Activated CD4-positive, alpha-beta T cell treated with anti-CD3 and anti-CD28 coated beads, Interleukin-2, Interleukin-6, amounts not matched to agents 100 ng/mL and 50 ng/mL, durations not matched to agents 16 hours and 8 hours (primary cell): ENCODE results near the gene SLC25A13.
A peak's percentile ranks its signal among the peaks of the same experiment; 100 is the strongest.
"Not testable (repeated sequence)": the region's sequence is repeated elsewhere in the genome, so short reads cannot be mapped to it uniquely, and the experiment has no call there.

ENCODE experiments used
- DNase-seq: peaks from one replicate; pipeline ENCODE4 v3.0.0-alpha.2; 2020

The SLC25A13 gene

GRCh38 chr7:96321658-96322372, at the start of gene SLC25A13:
TSS of gene SLC25A13 (minus strand) at chr7:96322098. CDS start at chr7:96321956, 142 bp downstream.
- DNase-seq = peak; percentile 83

GRCh38 chr7:96365916-96366315, 44.0 kb upstream of the SLC25A13 start:
- DNase-seq = not testable (repeated sequence)

DNA sequence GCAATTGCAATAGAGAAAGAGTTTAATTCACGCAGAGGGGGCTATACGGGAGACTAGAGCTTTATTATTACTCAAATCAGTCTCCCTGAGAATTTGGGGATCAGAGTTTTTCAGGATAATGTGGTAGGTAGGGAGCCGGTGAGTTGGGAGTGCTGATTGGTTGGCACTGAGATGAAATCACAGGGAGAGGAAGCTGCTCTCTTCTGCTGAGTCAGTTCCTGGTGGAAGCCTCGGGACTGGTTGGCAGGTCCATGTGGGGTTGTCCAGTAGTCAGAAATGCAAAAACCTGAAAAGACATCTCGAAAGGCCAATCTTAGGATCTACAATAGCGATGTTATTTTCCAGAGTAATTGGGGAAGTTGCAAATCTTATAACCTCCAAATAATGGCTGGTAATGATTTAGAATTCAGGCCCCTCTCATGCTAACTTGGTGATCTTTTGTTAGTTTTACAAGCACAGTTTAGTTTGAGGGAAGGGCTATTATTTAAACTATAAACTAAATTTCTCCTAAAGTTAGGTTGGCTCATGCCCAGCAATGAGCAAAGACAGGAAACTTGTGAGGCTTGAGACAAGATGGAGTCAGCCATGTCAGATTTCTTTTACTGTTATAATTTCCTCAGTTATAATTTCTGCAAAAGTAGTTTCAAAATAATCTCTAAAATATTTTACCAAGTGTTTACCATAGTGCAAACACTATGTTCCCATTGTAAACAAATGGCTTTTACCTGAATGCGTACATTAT, 39.4 kb upstream of the SLC25A13 start:
- no peak for DNase-seq

- no peak for DNase-seq
These were observed 38.0 kb upstream of the SLC25A13 start for GRCh38 chr7:96359876-96360275.

GRCh38 chr7:96358236-96358971, 36.5 kb upstream of the SLC25A13 start:
- DNase-seq = not testable (repeated sequence)

DNA sequence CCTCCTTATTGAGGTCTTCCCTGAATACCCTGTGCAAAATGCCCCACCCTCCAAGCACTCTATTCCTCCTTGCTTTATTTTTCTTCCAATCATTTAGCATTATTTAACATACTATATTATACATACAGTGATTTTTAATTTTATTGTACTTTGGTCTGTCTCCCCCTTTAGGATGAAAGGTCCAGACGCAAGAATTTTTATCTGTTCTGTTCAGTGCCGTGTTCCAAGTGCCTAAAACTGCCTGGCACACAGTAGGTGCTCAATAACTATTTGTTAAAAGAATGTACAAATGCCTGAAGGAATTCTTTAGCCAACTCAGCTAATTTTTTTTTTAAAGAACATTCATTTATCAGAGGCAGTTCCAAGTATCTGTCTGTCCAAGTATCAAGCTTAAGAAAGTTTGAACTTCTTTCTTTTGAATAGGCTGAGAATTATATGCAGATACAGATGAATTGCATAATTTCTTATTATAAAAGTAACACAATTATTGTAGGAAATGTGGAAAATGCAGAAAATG, 34.1 kb upstream of the SLC25A13 start:
- no peak for DNase-seq

DNA sequence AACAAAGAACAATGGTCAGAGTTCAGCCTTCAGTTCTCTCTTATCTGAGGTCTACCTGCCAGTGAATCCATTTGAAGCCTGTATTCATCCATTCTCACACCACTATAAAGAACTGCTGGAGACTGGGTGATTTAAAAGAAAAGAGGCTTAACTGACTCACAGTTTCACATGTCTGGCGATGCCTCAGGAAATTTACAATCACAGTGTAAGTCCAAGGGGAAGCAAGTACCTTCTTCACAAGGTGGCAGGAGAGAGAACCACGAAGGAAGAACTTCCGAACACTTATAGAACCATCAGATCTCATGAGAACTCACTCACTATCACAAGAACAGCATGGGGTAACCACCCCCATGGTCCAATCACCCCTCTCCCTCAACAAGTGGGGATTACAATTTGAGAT, 33.0 kb upstream of the SLC25A13 start:
- no peak for DNase-seq

DNA sequence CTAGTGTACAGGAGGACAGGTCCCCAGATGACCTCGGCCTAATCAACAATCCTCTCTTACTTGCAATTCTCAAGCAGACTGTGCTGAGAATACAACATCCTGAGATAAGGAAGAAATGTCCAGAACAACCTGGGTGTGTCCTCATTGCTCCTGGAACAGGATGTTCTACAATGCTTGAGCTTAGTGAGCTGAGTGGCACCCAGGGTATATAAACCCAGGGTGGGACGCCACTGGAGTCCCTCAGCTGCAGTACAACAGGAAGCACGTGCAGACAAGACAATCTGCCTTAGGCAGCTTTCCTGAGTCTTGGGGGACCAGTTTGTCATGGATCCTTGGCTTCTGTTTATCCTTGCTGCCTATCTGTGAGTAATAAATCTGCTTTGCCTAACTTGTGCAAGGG, 27.7 kb upstream of the SLC25A13 start:
- no peak for DNase-seq

GRCh38 chr7:96347471-96347870, 25.6 kb upstream of the SLC25A13 start:
- no peak for DNase-seq

GRCh38 chr7:96346293-96346953, 24.5 kb upstream of the SLC25A13 start:
- no peak for DNase-seq

GRCh38 chr7:96344236-96344635, 22.3 kb upstream of the SLC25A13 start:
- no peak for DNase-seq

DNA sequence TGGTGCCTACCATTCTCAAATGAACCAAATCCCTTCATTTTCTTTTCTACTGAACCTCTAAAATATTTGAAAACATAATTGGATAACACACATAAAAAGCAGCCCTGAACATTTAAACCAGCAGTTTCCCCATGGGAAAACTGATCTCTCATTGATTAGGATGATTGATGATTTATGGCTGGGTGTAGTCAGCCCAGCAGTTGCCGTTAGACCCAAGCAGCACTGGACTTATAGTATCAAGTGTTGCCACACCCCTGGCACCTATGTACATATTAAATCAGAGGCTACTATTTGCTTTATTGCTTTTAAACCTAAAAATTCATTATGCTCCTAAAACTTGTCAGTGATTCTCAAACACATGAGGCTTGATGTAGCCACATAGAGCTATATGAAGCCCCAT, 20.2 kb upstream of the SLC25A13 start:
- DNase-seq = no peak

GRCh38 chr7:96337519-96337918, 15.6 kb upstream of the SLC25A13 start:
- DNase-seq = no peak

DNA sequence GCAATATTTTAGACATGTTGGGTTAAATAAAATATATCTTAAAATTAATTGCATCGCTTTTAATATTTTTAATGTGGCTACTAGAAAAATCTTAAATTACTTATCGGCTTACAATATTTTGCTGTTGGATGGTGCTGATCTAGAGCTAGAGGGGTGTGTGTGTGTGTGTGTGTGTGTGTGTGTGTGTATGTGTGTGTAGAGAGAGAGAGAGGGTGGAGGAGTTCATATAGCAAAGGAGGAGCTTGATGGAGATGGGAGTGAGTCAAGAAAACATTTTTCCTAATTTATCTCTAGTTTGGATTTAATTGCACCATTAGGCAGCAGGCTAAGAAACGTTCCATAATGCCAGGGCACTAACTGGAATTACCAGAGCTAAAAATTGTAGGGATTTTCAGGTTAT, 10.4 kb upstream of the SLC25A13 start:
- no peak for DNase-seq

DNA sequence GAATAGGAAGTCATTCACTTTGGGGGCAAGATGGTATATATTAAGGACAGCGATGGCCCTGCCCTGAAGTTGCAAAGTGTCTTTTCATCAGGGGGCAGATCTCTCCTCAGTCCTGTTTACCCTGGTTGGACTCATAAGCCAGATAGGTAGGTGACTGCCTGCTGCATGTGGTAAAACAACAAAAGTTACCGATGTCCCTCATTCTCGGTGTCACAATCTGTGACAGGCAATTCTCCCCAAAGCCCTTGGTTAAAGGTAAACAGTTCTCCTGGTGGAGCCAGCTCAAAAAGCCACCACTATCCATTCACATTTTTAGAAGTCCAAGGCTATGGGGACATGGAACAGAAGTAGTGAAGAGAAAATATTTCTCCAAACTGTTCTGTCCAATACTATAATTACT, 9.9 kb upstream of the SLC25A13 start:
- DNase-seq = no peak

GRCh38 chr7:96331233-96331632, 9.3 kb upstream of the SLC25A13 start:
- DNase-seq = no peak

DNA sequence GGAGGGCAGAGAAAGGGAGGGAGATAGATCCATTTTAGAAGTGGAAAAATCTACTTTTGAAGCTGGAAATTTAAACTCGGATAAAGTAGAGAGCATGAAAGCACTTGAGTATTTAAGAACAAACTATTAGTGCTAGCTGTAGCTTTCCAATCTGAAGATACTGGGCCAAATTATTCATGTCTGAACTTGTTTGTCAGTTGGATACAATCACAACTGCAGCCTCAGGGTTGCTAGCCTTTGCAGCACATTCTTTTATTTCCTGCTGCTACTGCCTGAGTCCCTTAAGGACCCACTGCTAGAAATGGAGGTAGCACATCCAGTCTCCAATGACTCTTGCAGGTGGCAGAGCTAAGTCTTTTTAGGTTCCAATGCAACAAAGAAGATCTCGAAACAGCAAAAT, 8.3 kb upstream of the SLC25A13 start:
- no peak for DNase-seq

- DNase-seq = no peak
These were observed 7.3 kb upstream of the SLC25A13 start for GRCh38 chr7:96329241-96329640.

GRCh38 chr7:96328016-96328415, 6.1 kb upstream of the SLC25A13 start:
- no peak for DNase-seq

DNA sequence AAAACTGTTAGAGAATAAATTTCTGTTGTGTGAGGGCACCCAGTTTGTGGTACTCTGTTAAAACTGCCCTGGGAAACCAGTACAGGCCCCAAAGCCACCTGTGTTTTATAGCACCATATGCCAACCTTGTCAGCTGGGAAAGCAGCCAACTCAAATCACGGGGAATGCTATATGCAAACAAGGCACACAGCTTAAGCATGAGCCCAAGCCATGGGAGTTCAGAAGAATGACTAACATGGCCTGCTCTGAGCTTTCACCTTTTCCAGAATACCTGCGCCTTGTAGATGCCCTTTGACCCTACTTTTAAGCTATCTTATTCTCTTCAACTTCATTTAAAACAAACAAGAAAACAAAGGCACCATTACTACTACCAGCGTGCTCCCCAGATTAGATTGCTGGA, 5.5 kb upstream of the SLC25A13 start:
- no peak for DNase-seq

DNA sequence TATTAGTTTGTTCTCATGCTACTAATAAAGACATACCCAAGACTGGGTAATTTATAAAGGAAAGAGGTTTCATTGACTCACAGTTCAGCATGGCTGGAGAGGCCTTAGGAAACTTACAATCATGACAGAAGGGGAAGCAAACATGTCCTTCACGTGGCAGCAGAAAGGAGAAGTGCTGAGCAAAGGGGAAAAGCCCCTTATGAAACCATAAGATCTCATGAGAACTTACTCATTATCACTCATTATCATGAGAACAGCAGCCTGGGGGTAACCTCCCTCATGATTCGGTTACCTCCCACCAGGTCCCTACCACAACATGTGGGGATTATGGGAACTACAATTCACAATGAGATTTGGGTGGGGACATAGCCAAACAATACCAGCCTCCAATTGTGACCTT, 4.9 kb upstream of the SLC25A13 start:
- DNase-seq = not testable (repeated sequence)

DNA sequence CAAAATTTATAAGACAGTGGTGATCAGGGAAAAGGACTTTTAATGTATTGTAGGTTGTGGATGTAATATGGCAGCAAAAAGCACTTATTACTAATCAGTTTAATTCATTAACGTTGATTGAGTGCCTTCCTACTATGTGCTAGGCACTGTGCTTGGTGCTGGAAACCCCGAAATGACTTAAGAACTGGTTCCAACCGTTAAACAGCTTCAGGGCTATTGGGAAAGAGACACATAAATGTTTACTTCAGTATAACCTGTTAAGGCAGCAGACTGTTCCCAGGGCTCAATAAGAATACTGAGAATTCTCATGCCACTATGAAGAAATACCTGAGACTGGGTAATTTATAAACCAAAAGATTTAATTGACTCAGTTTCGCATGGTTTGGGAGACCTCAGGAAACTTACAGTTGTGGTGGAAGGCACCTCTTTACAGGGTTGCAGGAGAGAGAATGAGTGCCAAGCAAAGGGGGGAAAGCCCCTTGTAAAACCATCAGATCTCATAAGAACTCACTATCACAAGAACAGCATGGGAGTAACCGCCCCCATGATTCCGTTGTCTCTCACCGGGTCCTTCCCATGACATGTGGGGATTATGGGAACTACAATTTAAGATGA, 1.1 kb upstream of the SLC25A13 start:
- DNase-seq = no peak

DNA sequence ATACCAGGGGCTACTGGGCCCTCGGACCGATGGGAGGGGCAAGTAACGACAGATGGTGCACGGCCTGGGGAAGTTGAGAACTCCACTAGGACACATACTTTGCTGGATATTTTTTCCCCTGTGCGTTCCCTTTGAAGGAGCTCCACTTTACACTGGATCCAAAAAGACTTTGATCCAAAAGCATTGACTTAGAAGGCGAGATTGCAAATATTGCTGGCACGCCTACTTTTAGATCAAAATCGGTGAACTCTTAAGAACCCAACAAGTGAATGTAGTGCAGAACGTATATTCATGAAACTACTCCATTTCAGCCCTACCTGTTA, 436 bp upstream of the SLC25A13 start:
- DNase-seq = no peak
